Measurements from ENCODE around the gene ZMYND11. TPM values are rescaled to one million over a fixed set of nuclear protein-coding genes. Genes with fewer than 3 reads are reported as not detected.

ZMYND11 gene
- total RNA-seq, 1 experiment from 2014 or later = 37.5 TPM

- no TSS peak for BruUV-seq (replicated peaks)
- ChIA-PET POLR2A (interaction anchor here (0.6 kb wide), 2 partner anchors 838 to 898 kb away, joined by 3 read pairs; no protein-coding TSS in a partner anchor), CTCF (no interaction called here)
- DNase-seq (ENCODE audit: low read depth, low spot score) = no peak
- H3K4me1 ChIP-seq (ENCODE audit: control insufficient read depth, insufficient read depth, low read length) = no peaks in the 10 kb centered on the region
- no peak for ATAC-seq
- in situ Hi-C loops (cut with HindIII; ENCODE audit: low pct_unique_long_range_greater_than_20kb, low sequenced_read_pairs) = no loop called here
- no peak for TF ChIP-seq POLR2AphosphoS5 (IDR thresholded peaks at IDR 0.05; ENCODE audit: low read depth, low read length)
- no peak for TF ChIP-seq TCF7L2 (IDR thresholded peaks at IDR 0.05; ENCODE audit: low read depth, low read length)
- H3K36me3 ChIP-seq (ENCODE audit: control insufficient read depth, insufficient read depth, low read length) = no peaks in the 10 kb centered on the region
- no peak overlapping the region for H3K27ac ChIP-seq (ENCODE audit: low read length)
- no peaks in the 10 kb centered on the region for H3K9me3 ChIP-seq (ENCODE audit: control insufficient read depth, insufficient read depth, low read depth, low read length)
- no peaks in the 10 kb centered on the region for H3K27me3 ChIP-seq (ENCODE audit: control insufficient read depth, insufficient read depth, low read length)
- intact Hi-C loops (cut with micrococcal nuclease; ENCODE audit: unreplicated experiment) = no loop called here
- no peak overlapping the region for H3K4me3 ChIP-seq (ENCODE audit: low read depth in 2 of 2, low read length in 2 of 2)
Measured at GRCh38 chr10:89248-89647, 46.0 kb upstream of the ZMYND11 start.

GRCh38 chr10:90161-90560 is 45.1 kb upstream of the ZMYND11 start:
- Histone ChIP-seq H3K9me3 (ENCODE audit: control insufficient read depth, insufficient read depth, low read depth, low read length) (no peaks in the 10 kb centered on the region), H3K27me3 (ENCODE audit: control insufficient read depth, insufficient read depth, low read length) (no peaks in the 10 kb centered on the region), H3K36me3 (ENCODE audit: control insufficient read depth, insufficient read depth, low read length) (no peaks in the 10 kb centered on the region), H3K4me1 (ENCODE audit: control insufficient read depth, insufficient read depth, low read length) (no peaks in the 10 kb centered on the region), H3K4me3 (ENCODE audit: low read depth in 2 of 2, low read length in 2 of 2) (no peak overlapping the region), H3K27ac (ENCODE audit: low read length) (no peak overlapping the region)
- ATAC-seq = no peak
- ChIA-PET CTCF (no interaction called here), POLR2A (no interaction called here)
- intact Hi-C loops (cut with micrococcal nuclease; ENCODE audit: unreplicated experiment) (no loop called here), in situ Hi-C loops (cut with HindIII; ENCODE audit: low pct_unique_long_range_greater_than_20kb, low sequenced_read_pairs) (no loop called here)
- no peak for TF ChIP-seq TCF7L2 (IDR thresholded peaks at IDR 0.05; ENCODE audit: low read depth, low read length)
- no peak for TF ChIP-seq POLR2AphosphoS5 (IDR thresholded peaks at IDR 0.05; ENCODE audit: low read depth, low read length)
- no peak for TF ChIP-seq CTCF (IDR thresholded peaks at IDR 0.05)
- no peak for TF ChIP-seq SIN3A (IDR thresholded peaks at IDR 0.05; ENCODE audit: borderline replicate concordance, insufficient read depth, low read depth, low read length)
- no peak for DNase-seq (ENCODE audit: low read depth, low spot score)
- BruUV-seq (replicated peaks) = no TSS peak

GRCh38 chr10:91313-91712 is 43.9 kb upstream of the ZMYND11 start:
- no peaks in the 10 kb centered on the region for H3K4me1 ChIP-seq (ENCODE audit: control insufficient read depth, insufficient read depth, low read length)
- H3K4me3 ChIP-seq (ENCODE audit: low read depth in 2 of 2, low read length in 2 of 2) = no peak overlapping the region
- H3K27ac ChIP-seq (ENCODE audit: low read length) = no peak overlapping the region
- TF ChIP-seq SIN3A (IDR thresholded peaks at IDR 0.05; ENCODE audit: borderline replicate concordance, insufficient read depth, low read depth, low read length) = no peak
- no peak for TF ChIP-seq TCF7L2 (IDR thresholded peaks at IDR 0.05; ENCODE audit: low read depth, low read length)
- TF ChIP-seq POLR2AphosphoS5 (IDR thresholded peaks at IDR 0.05; ENCODE audit: low read depth, low read length) = no peak
- no peak for TF ChIP-seq CTCF (IDR thresholded peaks at IDR 0.05)
- no peak for TF ChIP-seq REST (IDR thresholded peaks at IDR 0.05; ENCODE audit: insufficient read depth in 1 of 2, low read depth in 2 of 2, low read length in 1 of 2)
- POLR2A ChIA-PET = no interaction called here
- CTCF ChIA-PET = no interaction called here
- intact Hi-C loops (cut with micrococcal nuclease; ENCODE audit: unreplicated experiment) (no loop called here), in situ Hi-C loops (cut with HindIII; ENCODE audit: low pct_unique_long_range_greater_than_20kb, low sequenced_read_pairs) (no loop called here)
- no peak for DNase-seq (ENCODE audit: low read depth, low spot score)
- H3K9me3 ChIP-seq (ENCODE audit: control insufficient read depth, insufficient read depth, low read depth, low read length) = no peaks in the 10 kb centered on the region
- H3K36me3 ChIP-seq (ENCODE audit: control insufficient read depth, insufficient read depth, low read length) = no peaks in the 10 kb centered on the region
- no TSS peak for BruUV-seq (replicated peaks)
- ATAC-seq = no peak
- H3K27me3 ChIP-seq (ENCODE audit: control insufficient read depth, insufficient read depth, low read length) = no peaks in the 10 kb centered on the region

Measured in Panc1 (cell line).